Duodenal mucosa (tissue), 2 donors: ENCODE data around the gene TULP3.

Experiments
- H3K27ac ChIP-seq: one replicate; pipeline ENCODE4 v1.7.0; 2013; ENCODE audit warnings: low read depth, low read length
- H3K27me3 ChIP-seq, 2 donors: one replicate each; pipeline ENCODE4 v1.7.0; 2013; ENCODE audit warnings: low read length in 2 of 2, control low read depth in 1 of 2; ENCODE audit not compliant: insufficient read depth in 2 of 2, control insufficient read depth in 1 of 2
- H3K36me3 ChIP-seq, 2 donors: one replicate each; pipeline ENCODE4 v1.7.0; 2013; ENCODE audit warnings: low read length in 2 of 2, control low read depth in 1 of 2; ENCODE audit not compliant: insufficient read depth in 2 of 2, control insufficient read depth in 1 of 2
- H3K4me1 ChIP-seq, 2 donors: one replicate each; pipeline ENCODE4 v1.7.0; 2013; ENCODE audit warnings: low read length in 2 of 2, control low read depth in 1 of 2; ENCODE audit not compliant: insufficient read depth in 2 of 2, control insufficient read depth in 1 of 2
- H3K4me3 ChIP-seq, 2 donors: one replicate each; pipeline ENCODE4 v1.7.0; 2013; ENCODE audit warnings: low read length in 2 of 2, low read depth in 1 of 2
- H3K9ac ChIP-seq, 2 donors: one replicate each; pipeline ENCODE4 v1.7.0; 2013; ENCODE audit warnings: low read length in 2 of 2, low read depth in 1 of 2
- H3K9me3 ChIP-seq, 2 donors: one replicate each; pipeline ENCODE4 v1.7.0; 2013; ENCODE audit warnings: low read length in 2 of 2, control low read depth in 1 of 2; ENCODE audit not compliant: control insufficient read depth in 1 of 2

TULP3 gene

DNA sequence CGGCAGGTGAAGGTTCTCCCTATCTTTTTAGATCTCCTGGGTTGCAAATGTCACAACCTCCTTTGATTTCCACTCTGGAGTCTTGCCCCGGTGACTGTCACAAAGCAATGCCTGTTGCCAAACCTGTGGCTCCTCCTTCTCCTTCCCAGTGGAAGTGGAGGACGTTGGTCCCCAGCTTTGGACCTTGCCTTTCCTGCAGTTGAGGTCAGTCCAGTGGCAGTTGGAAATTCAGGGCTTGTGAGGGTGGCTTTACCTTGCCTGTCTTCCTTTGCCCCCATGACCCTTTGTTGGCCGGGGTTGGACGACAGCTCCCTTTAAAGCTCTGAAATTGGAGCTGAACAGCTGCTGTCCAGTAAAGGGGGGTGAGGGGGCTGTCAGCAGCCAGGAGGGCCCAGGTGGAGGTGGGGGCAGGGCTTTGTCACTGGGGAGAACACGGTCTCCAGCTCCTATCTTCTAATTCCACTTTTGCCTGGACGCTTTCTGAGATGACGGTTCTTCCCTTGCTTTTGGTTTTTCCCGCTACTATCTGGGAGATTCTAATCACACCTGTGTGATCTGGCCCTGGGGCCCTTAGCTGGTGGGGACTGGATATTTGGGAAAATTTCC is 72.6 kb downstream of the TULP3 start:
- no peak overlapping the region for H3K9ac ChIP-seq

DNA sequence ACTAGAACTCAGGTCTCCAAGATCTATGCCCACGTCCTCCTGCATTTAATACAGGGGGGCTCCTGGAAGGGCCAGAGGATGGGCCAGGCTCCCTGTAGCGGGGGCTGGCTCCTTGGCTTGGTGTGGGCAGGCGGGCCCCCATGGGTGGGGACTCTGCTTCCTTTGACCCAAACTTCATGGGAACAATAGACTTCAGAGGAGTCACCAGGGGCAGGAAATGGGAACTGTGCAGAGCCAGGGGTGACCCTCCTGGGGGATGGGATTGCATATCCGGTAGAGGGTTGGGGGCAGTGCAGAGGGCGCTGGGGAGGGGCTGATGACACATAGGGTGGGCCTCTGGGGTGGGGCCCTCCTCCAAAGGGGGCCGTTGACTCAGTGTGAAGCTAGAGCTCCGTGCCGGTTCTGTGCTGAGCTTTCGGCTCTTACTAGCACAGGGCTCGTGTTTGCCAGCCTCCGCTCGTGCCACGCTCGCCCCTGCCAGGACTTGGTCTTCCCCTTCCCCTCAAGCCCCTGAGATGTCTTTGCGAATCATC is 73.1 kb downstream of the TULP3 start:
- Histone ChIP-seq H3K4me3 (no peak overlapping the region), H3K9ac (no peak overlapping the region), H3K27ac (no peak overlapping the region), H3K4me1 (peaks cover 17 to 19% of the 10 kb centered on the region in 2 donors), H3K9me3 (no peaks in the 10 kb centered on the region), H3K27me3 (peaks cover 0 to 6% of the 10 kb centered on the region in 2 donors), H3K36me3 (no peaks in the 10 kb centered on the region)

More for the DNA sequence above, 72.6 kb downstream of the TULP3 start:
- Histone ChIP-seq H3K9me3 (no peaks in the 10 kb centered on the region), H3K4me1 (peaks cover 17 to 23% of the 10 kb centered on the region in 2 donors), H3K4me3 (no peak overlapping the region), H3K27ac (no peak overlapping the region), H3K36me3 (no peaks in the 10 kb centered on the region), H3K27me3 (peaks cover 0 to 6% of the 10 kb centered on the region in 2 donors)

DNA sequence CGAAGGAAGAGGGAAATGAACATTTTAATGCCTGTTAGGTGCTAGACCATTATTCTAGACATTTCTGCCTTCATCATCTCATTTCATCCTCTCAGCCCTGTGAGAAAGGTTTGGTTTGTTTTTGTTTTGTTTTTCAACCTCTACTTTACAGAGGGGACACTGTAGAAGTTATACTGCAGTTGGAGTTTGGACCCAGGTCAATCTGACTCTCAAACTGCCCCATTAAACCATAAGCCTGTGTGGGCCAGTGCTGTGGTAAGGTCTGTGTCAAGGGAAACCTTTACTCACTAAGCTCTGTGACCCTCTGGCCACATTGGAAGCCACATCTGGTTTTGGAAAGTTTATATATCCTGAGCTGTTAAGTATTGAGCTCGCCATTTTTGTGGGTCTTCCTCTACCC is 77.0 kb downstream of the TULP3 start:
- Histone ChIP-seq H3K36me3 (no peaks in the 10 kb centered on the region), H3K27ac (no peak overlapping the region)

DNA sequence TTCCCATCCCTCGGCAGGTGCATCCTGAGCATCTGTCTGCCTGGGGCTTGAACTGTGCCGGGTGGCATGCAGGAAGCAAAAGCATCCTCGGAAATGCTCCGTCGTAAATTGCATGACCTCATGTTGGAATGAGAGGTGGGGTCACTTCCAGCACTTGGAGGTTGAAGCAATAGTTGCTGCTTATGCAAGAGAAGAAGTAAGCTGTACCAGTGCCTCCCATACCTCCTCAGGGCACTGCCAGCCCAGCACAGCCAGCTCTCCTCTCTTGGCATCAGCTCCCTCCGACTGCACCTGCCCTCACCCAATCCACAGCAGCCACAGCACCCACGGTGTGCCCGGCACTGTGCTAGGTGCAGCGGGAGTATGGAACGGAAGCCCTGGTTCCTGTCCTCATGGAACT is 80.1 kb downstream of the TULP3 start:
- Histone ChIP-seq H3K9me3 (no peaks in the 10 kb centered on the region), H3K27ac (no peak overlapping the region), H3K27me3 (no peaks in the 10 kb centered on the region)

More for the DNA sequence above, 77.0 kb downstream of the TULP3 start:
- Histone ChIP-seq H3K4me1 (peaks cover 7 to 10% of the 10 kb centered on the region in 2 donors), H3K27me3 (no peaks in the 10 kb centered on the region), H3K9ac (no peak overlapping the region), H3K9me3 (no peaks in the 10 kb centered on the region), H3K4me3 (no peak overlapping the region)

DNA sequence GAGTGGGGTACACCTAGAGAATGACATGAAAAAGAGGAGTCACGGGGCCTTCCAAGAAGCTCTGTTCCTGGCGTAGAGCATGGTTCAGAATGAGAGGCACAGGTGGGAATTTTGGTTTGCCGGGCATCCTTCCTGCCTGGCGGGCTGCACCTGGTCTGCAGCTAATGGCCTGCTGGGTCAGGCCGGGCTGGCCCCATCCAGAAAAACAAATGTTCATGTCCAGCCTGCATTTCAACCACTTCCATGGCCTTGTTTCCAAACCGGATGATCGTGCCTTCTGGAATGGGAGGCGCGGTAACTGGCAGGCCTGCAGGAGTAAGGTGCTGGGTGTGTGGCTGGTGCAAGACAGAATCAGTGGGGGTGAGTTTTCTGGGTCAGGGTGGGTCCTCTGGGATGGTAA is 82.9 kb downstream of the TULP3 start:
- H3K4me1 ChIP-seq: no peaks in the 10 kb centered on the region
- no peak overlapping the region for H3K27ac ChIP-seq
- H3K9me3 ChIP-seq: no peaks in the 10 kb centered on the region
- peaks cover 0 to 4% of the 10 kb centered on the region in 2 donors for H3K36me3 ChIP-seq
- no peak overlapping the region for H3K9ac ChIP-seq
- H3K4me3 ChIP-seq: no peak overlapping the region
- H3K27me3 ChIP-seq: no peaks in the 10 kb centered on the region

More for the DNA sequence above, 80.1 kb downstream of the TULP3 start:
- Histone ChIP-seq H3K4me3 (no peak overlapping the region), H3K4me1 (no peaks in the 10 kb centered on the region), H3K36me3 (peaks cover 0 to 4% of the 10 kb centered on the region in 2 donors), H3K9ac (no peak overlapping the region)

DNA sequence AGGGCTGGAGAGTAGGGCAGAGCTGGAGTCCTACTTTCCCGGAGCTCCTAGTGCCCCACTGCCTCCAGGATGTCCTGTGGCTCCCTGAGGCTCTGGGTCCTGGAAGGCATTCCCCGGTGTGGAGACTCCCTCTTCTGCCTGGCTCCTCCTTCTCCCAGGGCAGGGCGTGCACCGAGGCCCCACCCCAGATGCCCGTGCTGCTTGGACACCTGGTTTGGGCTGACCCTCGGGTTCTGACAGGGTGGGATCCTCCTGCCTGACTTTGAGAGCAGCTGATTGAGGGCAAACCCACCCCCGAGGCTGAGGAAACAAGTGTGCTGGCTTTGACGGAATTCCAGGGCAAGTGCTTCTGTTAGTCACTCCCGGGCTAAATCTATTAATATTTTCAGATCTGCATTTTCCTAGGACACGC is 83.9 kb downstream of the TULP3 start:
- Histone ChIP-seq H3K27me3 (no peaks in the 10 kb centered on the region), H3K4me3 (no peak overlapping the region), H3K9me3 (no peaks in the 10 kb centered on the region), H3K36me3 (peaks cover 0 to 4% of the 10 kb centered on the region in 2 donors), H3K27ac (no peak overlapping the region), H3K4me1 (no peaks in the 10 kb centered on the region), H3K9ac (no peak overlapping the region)

DNA sequence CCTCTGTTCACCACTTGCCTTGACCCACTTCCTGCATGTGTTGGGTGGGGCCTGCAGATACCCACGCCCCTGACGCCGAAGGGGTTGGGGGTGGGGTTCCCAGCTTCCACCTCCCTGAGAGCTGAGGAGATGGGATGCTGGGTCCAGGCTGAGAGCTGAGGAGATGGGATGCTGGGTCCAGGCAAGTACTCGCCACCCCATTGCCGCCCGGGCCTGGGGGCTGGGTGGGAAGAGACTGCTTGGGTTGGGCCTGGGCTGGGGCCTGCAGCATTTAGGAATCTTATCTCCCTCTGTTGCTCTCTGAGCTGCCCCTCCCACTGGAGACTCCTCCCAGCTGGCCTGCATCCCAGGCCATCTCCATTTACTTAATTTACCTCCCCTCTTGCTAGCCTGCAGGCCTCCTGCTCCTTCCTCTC is 85.9 kb downstream of the TULP3 start:
- Histone ChIP-seq H3K27ac (no peak overlapping the region), H3K36me3 (peaks cover 0 to 4% of the 10 kb centered on the region in 2 donors), H3K27me3 (no peaks in the 10 kb centered on the region), H3K4me3 (no peak overlapping the region), H3K9me3 (no peaks in the 10 kb centered on the region), H3K9ac (no peak overlapping the region), H3K4me1 (no peaks in the 10 kb centered on the region)

DNA sequence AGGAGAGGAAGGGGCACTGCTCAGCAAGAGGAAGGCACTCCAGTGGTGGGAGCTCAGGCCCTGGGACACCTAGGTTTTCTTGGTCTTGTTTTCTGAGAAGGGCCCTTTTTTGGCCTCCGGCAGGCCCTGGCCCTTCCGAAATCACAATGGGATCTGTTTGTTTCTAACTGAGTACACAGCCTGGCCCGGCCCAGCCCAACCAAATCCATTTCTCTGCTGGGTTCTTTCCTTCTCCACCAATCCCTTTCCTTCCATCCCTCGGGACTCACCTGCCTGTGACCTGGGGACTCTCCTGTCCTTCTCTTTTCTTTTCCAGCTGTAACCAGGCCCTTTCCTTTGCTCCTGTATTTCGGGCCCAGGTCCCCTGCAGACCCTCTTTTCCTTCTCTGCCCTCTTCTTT is 87.1 kb downstream of the TULP3 start:
- no peaks in the 10 kb centered on the region for H3K9me3 ChIP-seq
- H3K36me3 ChIP-seq: peaks cover 0 to 3% of the 10 kb centered on the region in 2 donors
- no peak overlapping the region for H3K27ac ChIP-seq
- no peak overlapping the region for H3K4me3 ChIP-seq
- no peak overlapping the region for H3K9ac ChIP-seq
- no peaks in the 10 kb centered on the region for H3K27me3 ChIP-seq
- no peaks in the 10 kb centered on the region for H3K4me1 ChIP-seq

DNA sequence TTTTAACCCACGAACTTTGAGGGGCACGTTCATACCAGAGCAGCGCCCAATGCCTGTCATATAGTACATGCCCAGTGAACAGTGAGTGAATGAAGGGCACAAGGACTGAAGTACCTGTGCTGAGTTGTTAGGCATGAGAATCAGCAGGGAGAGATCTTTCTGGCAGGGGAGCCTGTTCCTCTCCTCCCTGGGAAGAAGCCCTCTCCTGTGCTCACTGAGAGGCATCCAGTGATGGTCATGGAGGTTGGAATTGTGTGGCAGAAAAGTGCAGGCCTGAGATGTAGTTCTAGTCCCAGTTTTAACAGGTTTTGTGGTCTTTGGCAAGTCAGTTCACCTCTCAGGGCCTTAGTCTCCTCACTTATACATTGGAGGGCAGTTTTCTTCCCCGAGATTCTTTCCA is 89.1 kb downstream of the TULP3 start:
- Histone ChIP-seq H3K9me3 (no peaks in the 10 kb centered on the region), H3K27me3 (no peaks in the 10 kb centered on the region), H3K4me1 (no peaks in the 10 kb centered on the region), H3K36me3 (no peaks in the 10 kb centered on the region), H3K27ac (no peak overlapping the region), H3K4me3 (no peak overlapping the region), H3K9ac (no peak overlapping the region)

DNA sequence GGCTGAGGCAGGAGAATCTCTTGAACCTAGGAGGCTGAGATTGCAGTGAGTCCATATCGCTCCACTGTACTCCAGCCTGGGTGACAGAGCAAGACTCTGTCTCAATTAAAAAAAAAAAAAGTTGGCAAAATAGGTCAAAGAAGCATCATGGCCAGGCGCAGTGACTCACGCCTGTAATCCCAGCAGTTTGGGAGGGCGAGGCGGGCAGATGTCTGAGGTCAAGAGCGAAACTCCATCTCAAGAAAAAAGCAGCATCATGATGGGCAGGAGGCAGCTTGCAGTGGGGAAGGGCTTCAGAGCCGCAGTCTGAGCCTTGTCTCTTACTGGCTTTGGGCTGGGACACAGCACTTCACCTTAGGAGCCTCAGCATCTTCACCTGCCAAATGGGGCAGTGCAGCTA is 89.9 kb downstream of the TULP3 start:
- Histone ChIP-seq H3K9me3 (no peaks in the 10 kb centered on the region), H3K36me3 (no peaks in the 10 kb centered on the region), H3K27me3 (no peaks in the 10 kb centered on the region), H3K27ac (no peak overlapping the region), H3K4me3 (no peak overlapping the region), H3K9ac (no peak overlapping the region), H3K4me1 (no peaks in the 10 kb centered on the region)
